ENCODE results near the gene RNF44.

RNF44 gene

GRCh38 chr5:176536902-176537553 lies at the start of gene RNF44:
TSS of gene RNF44 (minus strand) at chr5:176537402. CDS start at chr5:176532472, 4,930 bp downstream.
- peak; percentile 98 for DNase-seq

GRCh38 chr5:176583076-176583475 lies 45.9 kb upstream of the RNF44 start:
- DNase-seq: no peak

DNA sequence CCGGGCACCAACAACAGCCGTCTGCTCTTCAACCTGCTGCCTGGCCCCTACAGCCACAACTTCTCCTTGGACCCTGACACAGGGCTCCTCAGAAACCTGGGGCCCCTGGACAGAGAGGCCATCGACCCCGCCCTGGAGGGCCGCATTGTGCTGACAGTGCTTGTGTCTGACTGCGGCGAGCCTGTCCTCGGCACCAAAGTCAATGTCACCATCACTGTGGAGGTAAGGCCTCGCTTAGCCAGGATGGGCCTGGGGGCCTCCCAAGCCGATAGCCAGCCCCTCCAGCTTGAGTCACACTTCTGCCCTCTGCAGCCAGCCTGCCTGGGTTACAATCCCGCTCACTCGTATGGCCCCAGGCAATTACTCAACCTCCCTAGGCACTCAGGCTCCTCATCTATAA lies 44.2 kb upstream of the RNF44 start:
- no peak for DNase-seq

GRCh38 chr5:176579323-176579722 lies 42.1 kb upstream of the RNF44 start:
- no peak for DNase-seq

DNA sequence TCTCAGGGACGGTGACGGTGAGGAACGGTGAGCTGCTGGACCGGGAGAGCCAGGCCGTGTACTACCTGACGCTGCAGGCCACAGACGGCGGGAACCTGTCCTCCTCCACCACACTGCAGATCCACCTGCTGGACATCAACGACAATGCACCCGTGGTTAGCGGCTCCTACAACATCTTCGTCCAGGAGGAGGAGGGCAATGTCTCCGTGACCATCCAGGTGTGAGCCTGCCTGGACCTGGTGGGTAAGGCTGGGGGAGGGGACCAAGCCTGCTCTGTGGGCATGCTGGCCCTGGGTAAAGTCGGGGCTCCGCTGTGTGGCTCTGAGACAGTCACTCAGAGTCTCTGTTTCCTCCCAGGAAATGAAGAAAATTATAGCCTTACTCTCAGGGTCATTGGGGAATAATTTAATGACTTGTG lies 41.2 kb upstream of the RNF44 start:
- peak; percentile 20 for DNase-seq

- DNase-seq: no peak
Observed at GRCh38 chr5:176577312-176578176, 40.3 kb upstream of the RNF44 start.

GRCh38 chr5:176575488-176576422 lies 38.6 kb upstream of the RNF44 start:
- no peak for DNase-seq

- DNase-seq: no peak
Observed at GRCh38 chr5:176575066-176575465, 37.9 kb upstream of the RNF44 start.

- DNase-seq: no peak
Observed at GRCh38 chr5:176574297-176574591, 37.0 kb upstream of the RNF44 start.

- peak; percentile 34 for DNase-seq
Observed at GRCh38 chr5:176573564-176574296, 36.5 kb upstream of the RNF44 start.

GRCh38 chr5:176570044-176570443 lies 32.8 kb upstream of the RNF44 start:
- no peak for DNase-seq

DNA sequence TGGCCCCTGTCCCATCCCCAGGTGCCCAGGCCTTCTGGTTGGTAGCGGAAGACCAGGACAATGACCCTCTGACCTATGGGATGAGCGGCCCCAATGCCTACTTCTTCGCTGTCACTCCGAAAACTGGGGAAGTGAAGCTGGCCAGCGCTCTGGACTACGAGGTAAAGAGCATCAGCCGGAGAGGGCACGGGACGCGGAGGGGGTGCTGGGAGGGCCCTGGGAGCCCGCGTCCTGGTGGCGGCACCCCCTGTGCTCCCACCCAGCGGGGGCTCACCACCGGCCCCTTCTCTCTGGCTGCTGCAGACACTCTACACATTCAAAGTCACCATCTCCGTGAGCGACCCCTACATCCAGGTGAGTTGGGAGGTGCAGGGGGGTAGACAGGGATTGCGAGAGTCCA lies 31.5 kb upstream of the RNF44 start:
- DNase-seq: no peak

DNA sequence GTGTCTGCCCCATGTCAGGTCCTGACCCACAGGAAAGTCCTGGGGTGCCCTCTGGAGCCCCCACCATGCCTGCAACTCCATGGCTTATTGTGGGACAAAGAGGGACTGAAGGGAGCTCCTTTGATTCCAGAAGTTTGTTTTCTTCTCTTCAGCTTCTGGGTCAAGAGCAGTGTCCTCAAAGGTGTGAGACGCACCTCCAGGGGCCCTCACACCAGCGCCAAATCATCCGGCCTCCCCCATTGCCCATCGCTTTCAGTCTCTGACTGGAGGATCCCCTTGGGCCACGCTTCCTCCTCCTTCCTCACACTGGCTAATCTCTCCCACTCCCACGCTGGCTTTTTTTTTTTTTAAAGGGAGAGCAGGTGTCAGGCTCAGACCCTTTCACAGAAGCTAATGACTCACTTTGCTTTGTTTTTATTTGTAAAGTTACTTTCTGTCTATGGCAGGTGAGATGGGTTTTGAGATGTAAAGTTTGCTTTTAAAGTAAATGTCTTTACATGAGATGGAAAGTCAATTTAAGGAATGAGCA lies 28.6 kb upstream of the RNF44 start:
- DNase-seq: no peak

DNA sequence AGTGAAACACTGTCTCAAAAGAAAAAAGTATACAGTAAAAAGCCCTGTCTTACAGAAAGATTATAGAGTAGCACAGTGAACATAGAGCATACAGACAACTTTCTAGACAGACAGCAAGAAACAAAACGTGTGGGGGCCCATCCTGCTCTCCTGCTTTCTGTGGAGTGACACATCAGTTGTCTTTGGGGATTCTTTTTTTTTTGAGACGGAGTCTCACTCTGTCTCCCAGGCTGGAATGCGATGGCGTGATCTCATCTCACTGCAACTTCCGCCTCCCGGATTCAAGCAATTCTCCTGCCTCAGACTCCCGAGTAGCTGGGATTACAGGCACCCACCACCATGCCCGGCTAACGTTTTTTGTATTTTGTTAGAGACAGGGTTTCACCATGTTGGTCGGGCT lies 26.8 kb upstream of the RNF44 start:
- peak; percentile 18 for DNase-seq

DNA sequence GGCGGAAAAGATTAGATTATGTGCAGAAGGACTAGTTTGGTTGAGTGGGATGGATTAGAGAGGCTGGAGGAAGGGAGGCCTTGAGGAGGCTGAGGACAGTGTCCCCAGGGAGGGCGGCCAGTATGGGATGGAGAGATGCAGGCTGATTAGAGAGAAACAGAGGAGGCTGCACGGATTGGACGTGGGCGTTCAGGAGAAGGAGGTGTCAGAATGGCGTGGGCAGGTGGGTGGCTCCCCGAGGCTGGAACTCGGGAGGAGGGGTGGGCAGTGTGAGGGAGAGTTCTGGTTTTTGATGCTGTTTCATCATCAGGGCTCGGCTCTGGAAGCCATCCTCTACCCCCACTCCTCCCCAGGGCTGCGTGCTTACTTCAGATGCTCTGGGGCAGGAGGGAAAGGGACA lies 25.0 kb upstream of the RNF44 start:
- no peak for DNase-seq

- DNase-seq: no peak
Observed at GRCh38 chr5:176561259-176561658, 24.1 kb upstream of the RNF44 start.

- DNase-seq: no peak
Observed at GRCh38 chr5:176560364-176560763, 23.2 kb upstream of the RNF44 start.

- no peak for DNase-seq
Observed at GRCh38 chr5:176559683-176560082, 22.5 kb upstream of the RNF44 start.

DNA sequence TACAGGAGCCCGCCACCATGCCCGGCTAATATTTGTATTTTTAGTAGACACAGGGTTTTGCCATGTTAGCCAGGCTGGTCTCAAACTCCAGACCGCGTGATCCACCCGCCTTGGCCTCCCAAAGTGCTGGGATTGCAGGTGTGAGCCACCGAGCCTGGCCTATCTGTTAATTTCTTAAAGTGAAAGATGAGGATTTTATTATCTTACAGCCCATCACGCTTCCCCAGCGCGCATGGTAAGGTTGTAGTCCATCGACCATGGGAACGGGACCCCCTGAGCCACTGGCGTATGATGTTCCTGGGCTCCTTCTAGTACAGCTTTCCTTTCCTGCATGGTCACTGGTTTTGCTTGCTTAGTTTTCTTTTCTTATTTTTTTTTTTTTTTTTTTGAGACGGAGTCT lies 20.6 kb upstream of the RNF44 start:
- no peak for DNase-seq

GRCh38 chr5:176553260-176554085 lies 16.3 kb upstream of the RNF44 start:
- no peak for DNase-seq

GRCh38 chr5:176552332-176552869 lies 15.2 kb upstream of the RNF44 start:
- no peak for DNase-seq
